ENCODE measurements around the gene CYP2C18. TPM values are rescaled to one million over a fixed set of nuclear protein-coding genes. Genes with fewer than 3 reads are reported as not detected.
"Not testable (repeated sequence)": the region's sequence is repeated elsewhere in the genome, so short reads cannot be mapped to it uniquely, and the experiment has no call there.

CYP2C18 gene
- not detected for total RNA-seq (2021; fragmentation: NEBNext Ultra II Directional; extraction: Animal tissue kit (Norgen Biotek cat#: 25700))
- long read RNA-seq = 0 reads

DNA sequence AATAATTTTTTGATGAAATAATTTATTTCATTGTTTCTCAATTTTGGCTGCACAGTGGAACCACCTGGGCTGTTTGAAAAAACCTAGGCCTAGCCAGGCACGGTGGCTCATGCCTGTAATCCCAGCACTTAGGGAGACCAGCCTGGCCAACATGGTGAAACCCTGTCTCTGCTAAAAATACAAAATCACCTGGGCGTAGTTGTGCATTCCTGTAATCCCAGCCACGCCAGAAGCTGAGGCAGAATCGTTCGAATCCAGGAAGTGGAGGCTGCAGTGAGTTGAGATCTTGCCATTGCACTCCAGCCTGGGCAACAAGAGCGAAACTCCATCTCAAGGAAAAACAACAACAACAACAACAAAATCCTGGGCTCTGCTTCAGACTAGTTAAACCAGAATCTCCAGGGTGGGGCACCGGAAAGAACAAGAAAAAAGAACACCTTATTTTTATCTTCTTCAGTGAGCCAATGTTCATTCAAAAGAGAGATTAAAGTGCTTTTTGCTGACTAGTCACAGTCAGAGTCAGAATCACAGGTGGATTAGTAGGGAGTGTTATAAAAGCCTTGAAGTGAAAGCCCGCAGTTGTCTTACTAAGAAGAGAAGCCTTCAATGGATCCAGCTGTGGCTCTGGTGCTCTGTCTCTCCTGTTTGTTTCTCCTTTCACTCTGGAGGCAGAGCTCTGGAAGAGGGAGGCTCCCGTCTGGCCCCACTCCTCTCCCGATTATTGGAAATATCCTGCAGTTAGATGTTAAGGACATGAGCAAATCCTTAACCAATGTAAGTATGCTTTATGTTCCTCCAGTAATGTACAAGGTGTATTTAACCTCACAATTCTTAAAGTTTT lies at the start of gene CYP2C18:
Gene CYP2C18, plus strand, starts transcription at position 516 of the 841 bp plus-strand sequence. Its CDS starts 91 bp downstream, at position 607.
- DNase-seq = no peak
- no peaks in the 10 kb centered on the region for H3K36me3 Mint-ChIP-seq (ENCODE audit: low read depth)
- H3K27ac Mint-ChIP-seq = no peak within 1 kb of the TSS
- TF ChIP-seq, protein P1, sequence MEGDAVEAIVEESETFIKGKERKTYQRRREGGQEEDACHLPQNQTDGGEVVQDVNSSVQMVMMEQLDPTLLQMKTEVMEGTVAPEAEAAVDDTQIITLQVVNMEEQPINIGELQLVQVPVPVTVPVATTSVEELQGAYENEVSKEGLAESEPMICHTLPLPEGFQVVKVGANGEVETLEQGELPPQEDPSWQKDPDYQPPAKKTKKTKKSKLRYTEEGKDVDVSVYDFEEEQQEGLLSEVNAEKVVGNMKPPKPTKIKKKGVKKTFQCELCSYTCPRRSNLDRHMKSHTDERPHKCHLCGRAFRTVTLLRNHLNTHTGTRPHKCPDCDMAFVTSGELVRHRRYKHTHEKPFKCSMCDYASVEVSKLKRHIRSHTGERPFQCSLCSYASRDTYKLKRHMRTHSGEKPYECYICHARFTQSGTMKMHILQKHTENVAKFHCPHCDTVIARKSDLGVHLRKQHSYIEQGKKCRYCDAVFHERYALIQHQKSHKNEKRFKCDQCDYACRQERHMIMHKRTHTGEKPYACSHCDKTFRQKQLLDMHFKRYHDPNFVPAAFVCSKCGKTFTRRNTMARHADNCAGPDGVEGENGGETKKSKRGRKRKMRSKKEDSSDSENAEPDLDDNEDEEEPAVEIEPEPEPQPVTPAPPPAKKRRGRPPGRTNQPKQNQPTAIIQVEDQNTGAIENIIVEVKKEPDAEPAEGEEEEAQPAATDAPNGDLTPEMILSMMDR (IDR thresholded peaks at IDR 0.05) = no peak
- no peaks in the 10 kb centered on the region for H3K4me1 Mint-ChIP-seq (ENCODE audit: low read depth)
- H3K27me3 Mint-ChIP-seq (ENCODE audit: insufficient read depth) = 0 out of 2 replicates have a peak, but pooled peaks cover 2% of the 10 kb centered on the region
- H3K4me3 Mint-ChIP-seq = no peak within 1 kb of the TSS
- H3K9me3 Mint-ChIP-seq = peaks cover 3% of the 10 kb centered on the region; the same call in 1 of the 2 replicates

DNA sequence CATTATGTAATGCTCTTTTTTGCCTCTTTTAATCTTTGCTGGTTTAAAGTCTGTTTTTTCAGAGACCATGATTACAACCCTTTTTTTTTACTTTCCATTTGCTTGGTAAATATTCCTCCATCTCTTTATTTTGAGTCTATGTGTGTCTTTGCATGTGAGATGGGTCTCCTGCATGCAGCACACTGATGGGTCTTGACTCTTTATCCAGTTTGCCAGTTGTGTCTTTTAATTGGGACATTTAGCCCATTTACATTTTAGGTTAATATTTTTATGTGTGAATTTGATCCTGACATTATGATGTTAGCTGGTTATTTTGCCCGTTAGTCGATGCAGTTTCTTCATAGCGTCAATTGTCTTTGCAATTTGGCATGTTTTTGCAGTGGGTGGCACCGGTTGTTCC lies 45.4 kb upstream of the CYP2C18 start:
- H3K27me3 Mint-ChIP-seq (ENCODE audit: insufficient read depth); DNase-seq; H3K4me3 Mint-ChIP-seq; H3K27ac Mint-ChIP-seq; H3K4me1 Mint-ChIP-seq (ENCODE audit: low read depth): not testable (repeated sequence)
- H3K36me3 Mint-ChIP-seq (ENCODE audit: low read depth) = peaks cover 11% of the 10 kb centered on the region; the same call in 1 of the 2 replicates
- peaks cover 21% of the 10 kb centered on the region for H3K9me3 Mint-ChIP-seq

DNA sequence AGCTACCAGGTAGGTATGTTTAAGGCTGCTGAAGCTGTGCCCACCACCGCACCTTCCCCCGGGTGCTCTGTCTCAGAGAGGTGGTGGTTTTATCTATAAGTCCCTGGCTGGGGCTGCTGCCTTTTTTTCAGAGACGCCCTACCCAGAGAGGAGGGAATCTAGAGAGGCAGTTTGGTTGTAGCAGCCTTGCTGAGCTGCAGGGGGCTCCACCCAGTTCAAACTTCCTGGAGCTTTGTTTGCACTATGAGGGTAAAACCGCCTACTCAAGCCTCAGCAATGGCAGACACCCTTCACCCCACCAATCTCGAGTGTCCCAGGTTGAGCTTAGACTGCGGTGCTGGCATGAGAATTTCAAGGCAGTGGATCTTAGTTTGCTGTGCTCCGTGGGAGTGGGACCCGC lies 43.6 kb upstream of the CYP2C18 start:
- Mint-ChIP-seq H3K4me1 (ENCODE audit: low read depth) (peaks cover 8% of the 10 kb centered on the region), H3K9me3 (peaks cover 21% of the 10 kb centered on the region), H3K36me3 (ENCODE audit: low read depth) (peaks cover 11% of the 10 kb centered on the region; the same call in 1 of the 2 replicates), H3K4me3 (no peak overlapping the region), H3K27ac (no peak overlapping the region), H3K27me3 (ENCODE audit: insufficient read depth) (no peaks in the 10 kb centered on the region)
- TF ChIP-seq, protein P1 (IDR thresholded peaks at IDR 0.05) = no peak
- DNase-seq = no peak

DNA sequence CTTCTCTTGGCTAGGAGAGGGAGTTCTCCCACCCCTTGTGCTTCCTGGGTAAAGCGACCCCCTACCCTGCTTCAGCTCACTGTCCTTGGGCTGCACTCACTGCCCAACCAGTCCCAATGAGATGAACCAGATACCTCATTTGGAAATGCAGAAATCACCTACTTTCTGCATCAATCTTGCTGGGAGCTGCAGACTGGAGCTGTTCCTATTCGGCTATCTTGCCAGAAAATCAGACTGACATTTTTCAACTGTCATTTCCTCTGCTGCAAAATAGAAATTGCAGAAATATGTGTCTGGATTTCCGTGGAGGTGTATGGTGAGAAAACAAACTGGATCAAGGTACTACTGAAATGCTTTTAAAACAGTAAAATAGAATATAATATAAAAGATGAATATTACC lies 43.0 kb upstream of the CYP2C18 start:
- H3K36me3 Mint-ChIP-seq (ENCODE audit: low read depth) = peaks cover 11% of the 10 kb centered on the region; the same call in 1 of the 2 replicates
- H3K4me3 Mint-ChIP-seq = no peak overlapping the region
- no peak overlapping the region for H3K27ac Mint-ChIP-seq
- H3K9me3 Mint-ChIP-seq = peaks cover 21% of the 10 kb centered on the region
- TF ChIP-seq, protein P1 (IDR thresholded peaks at IDR 0.05) = no peak
- no peaks in the 10 kb centered on the region for H3K27me3 Mint-ChIP-seq (ENCODE audit: insufficient read depth)
- peaks cover 8% of the 10 kb centered on the region for H3K4me1 Mint-ChIP-seq (ENCODE audit: low read depth)
- no peak for DNase-seq

DNA sequence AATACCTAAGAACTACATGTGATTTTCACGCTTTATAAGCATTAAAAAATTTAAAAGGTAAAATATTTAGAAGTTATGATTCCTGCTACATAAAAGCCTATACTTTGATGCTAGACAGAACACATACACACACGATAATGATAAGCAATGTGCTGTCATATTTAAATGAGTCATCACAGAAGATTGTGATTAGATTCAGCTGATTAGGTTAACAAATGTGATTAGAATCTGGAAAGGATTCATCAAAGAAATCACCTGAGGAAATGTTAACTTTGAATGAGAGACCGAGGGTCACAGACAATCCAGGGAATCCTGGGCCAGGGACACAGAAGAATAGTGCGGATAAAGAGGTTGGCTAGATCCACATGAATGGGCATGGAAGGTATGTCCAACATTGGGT lies 42.0 kb upstream of the CYP2C18 start:
- Mint-ChIP-seq H3K27ac (no peak overlapping the region), H3K27me3 (ENCODE audit: insufficient read depth) (no peaks in the 10 kb centered on the region; the same call in 1 of the 2 replicates), H3K4me3 (no peak overlapping the region), H3K4me1 (ENCODE audit: low read depth) (peaks cover 8% of the 10 kb centered on the region), H3K9me3 (peaks cover 21% of the 10 kb centered on the region), H3K36me3 (ENCODE audit: low read depth) (peaks cover 11% of the 10 kb centered on the region; the same call in 1 of the 2 replicates)
- TF ChIP-seq, protein P1 (IDR thresholded peaks at IDR 0.05) = no peak
- DNase-seq = no peak

DNA sequence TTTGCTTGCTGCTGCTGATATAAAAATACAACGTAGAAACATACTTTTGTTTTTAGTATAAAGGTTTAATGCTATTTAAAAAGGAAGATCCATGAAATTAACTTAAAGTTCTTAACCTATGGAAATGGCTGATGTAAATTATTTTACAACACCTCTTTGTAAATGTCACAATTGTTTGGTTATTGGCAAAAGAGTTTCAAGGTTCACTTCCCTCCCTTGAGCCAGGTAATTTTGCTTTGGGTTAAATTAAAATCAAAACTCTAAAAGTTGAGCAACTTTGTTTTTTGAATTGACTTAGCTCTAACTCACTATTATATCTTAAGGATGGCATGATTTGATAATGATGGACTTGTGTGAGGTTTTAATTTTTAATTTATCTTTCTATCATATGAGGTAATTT lies 39.2 kb upstream of the CYP2C18 start:
- H3K4me1 Mint-ChIP-seq (ENCODE audit: low read depth) = peaks cover 8% of the 10 kb centered on the region
- H3K36me3 Mint-ChIP-seq (ENCODE audit: low read depth) = no peaks in the 10 kb centered on the region
- H3K9me3 Mint-ChIP-seq = peaks cover 3% of the 10 kb centered on the region
- no peaks in the 10 kb centered on the region; the same call in 1 of the 2 replicates for H3K27me3 Mint-ChIP-seq (ENCODE audit: insufficient read depth)
- H3K27ac Mint-ChIP-seq = no peak overlapping the region
- no peak overlapping the region for H3K4me3 Mint-ChIP-seq
- DNase-seq = no peak
- TF ChIP-seq, protein P1 (IDR thresholded peaks at IDR 0.05) = no peak
